OCI-LY7 (cell line): Measurements from ENCODE around the gene VWA8. TPM values are rescaled to one million over a fixed set of nuclear protein-coding genes. Genes with fewer than 3 reads are reported as not detected.

Experiments used
- BruUV-seq: library from RNA; stranded (reverse); fragments of 400-500 nt; replicated peaks from 2 replicates; lab custom pipeline; 2021; lab: Mats Ljungman, UMichigan
- CTCF ChIA-PET: fragments of 300-600 bp; sonication (Branson Sonifier 250); formaldehyde crosslinking; loops from one replicate; lab custom pipeline; 2022; ENCODE audit warnings: antibody characterized with exemption; ENCODE audit not compliant: unreplicated experiment; lab: Charles Lee
- POLR2A ChIA-PET: fragments of 300-600 bp; sonication (Branson Sonifier 250); formaldehyde crosslinking; loops from one replicate; lab custom pipeline; 2022; ENCODE audit warnings: antibody characterized with exemption; lab: Charles Lee
- DNase-seq: peaks from one replicate; pipeline ENCODE4 v3.0.0-alpha.2; 2015; ENCODE audit warnings: low spot score
- H2AFZ ChIP-seq: fragments of 200-600 bp; sonication (generic), shearing (Covaris generic); 2 replicates; pipeline ENCODE4 v1.6.1; 2014; ENCODE audit warnings: mild to moderate bottlenecking, antibody characterized with exemption, low read length, moderate library complexity
- H3K27ac ChIP-seq: fragments of 200-600 bp; sonication (generic); 2 replicates; pipeline ENCODE4 v1.5.1; 2014; ENCODE audit warnings: mixed run types, low read depth, mild to moderate bottlenecking, moderate library complexity, low read length, inconsistent platforms; ENCODE audit not compliant: poor library complexity, severe bottlenecking
- H3K36me3 ChIP-seq: fragments of 200-600 bp; sonication (generic); 2 replicates; pipeline ENCODE4 v1.6.1; 2014; ENCODE audit warnings: mild to moderate bottlenecking, antibody characterized with exemption, low read length, moderate library complexity, mixed read lengths; ENCODE audit not compliant: insufficient read depth
- H3K4me1 ChIP-seq: fragments of 200-600 bp; sonication (generic); 2 replicates; pipeline ENCODE4 v1.5.1; 2014; ENCODE audit warnings: mild to moderate bottlenecking, low read length; ENCODE audit not compliant: insufficient read depth, poor library complexity, severe bottlenecking
- H3K4me2 ChIP-seq: fragments of 200-600 bp; sonication (generic); 2 replicates; pipeline ENCODE4 v1.6.1; 2014; ENCODE audit warnings: mild to moderate bottlenecking, low read length
- H3K4me3 ChIP-seq: fragments of 200-600 bp; sonication (generic); 2 replicates; pipeline ENCODE4 v1.5.1; 2014; ENCODE audit warnings: mild to moderate bottlenecking, low read depth, low read length; ENCODE audit not compliant: poor library complexity, severe bottlenecking
- H3K79me2 ChIP-seq: fragments of 200-600 bp; sonication (generic); 2 replicates; pipeline ENCODE4 v1.6.1; 2016; ENCODE audit warnings: low read depth, mild to moderate bottlenecking, low read length, moderate library complexity, mixed read lengths; ENCODE audit not compliant: insufficient read depth
- H3K9me2 ChIP-seq: fragments of 200-600 bp; sonication (generic); 2 replicates; pipeline ENCODE4 v1.6.1; 2016; ENCODE audit warnings: mild to moderate bottlenecking, low read length, mixed read lengths; ENCODE audit not compliant: insufficient read depth
- H3K9me3 ChIP-seq: fragments of 200-600 bp; sonication (generic); 2 replicates; pipeline ENCODE4 v1.6.1; 2014; ENCODE audit warnings: mild to moderate bottlenecking, mixed run types, low read length, mixed read lengths
- H4K20me1 ChIP-seq: fragments of 200-600 bp; sonication (generic); 2 replicates; pipeline ENCODE4 v1.6.1; 2014; ENCODE audit warnings: mild to moderate bottlenecking, antibody characterized with exemption, low read length, moderate library complexity, mixed read lengths; ENCODE audit not compliant: insufficient read depth
- CTCF ChIP-seq: fragments of 200-600 bp; sonication (generic); conservative IDR thresholded peaks from 2 replicates; pipeline ENCODE4 v1.5.1; 2014; ENCODE audit warnings: mild to moderate bottlenecking, antibody characterized with exemption, low read length, moderate library complexity, mixed read lengths
- EZH2phosphoT487 ChIP-seq: fragments of 200-600 bp; sonication (generic); IDR thresholded peaks from 2 replicates; pipeline ENCODE4 v1.6.1; 2018; ENCODE audit warnings: low read depth, borderline replicate concordance, mild to moderate bottlenecking, mixed run types, antibody characterized with exemption, low read length, moderate library complexity, mixed read lengths
- intact Hi-C: fragments of 100-400 bp; cut with micrococcal nuclease; formaldehyde crosslinking; loops from one replicate; pipeline ENCODE4 v1.10.0; 2022; ENCODE audit not compliant: unreplicated experiment
- total RNA-seq, 2 experiments: library from RNA; depleted of rRNA in 1 of 2; stranded (reverse); fragments of >200 nt in 1 of 2; shearing (Covaris generic) in 1 of 2; gene quantifications; 2 replicates each; pipeline ENCODE4 v1.2.3, GENCODE V29; 2014 to 2022

The VWA8 gene
- total RNA-seq, 2 experiments from 2014 or later, result 26.4 to 31.5 TPM

- DNase-seq, result no peak
- Histone ChIP-seq H2AFZ (no peak overlapping the region), H3K9me2 (no peaks in the 10 kb centered on the region), H3K27ac (no peak overlapping the region), H4K20me1 (no peaks in the 10 kb centered on the region), H3K36me3 (no peaks in the 10 kb centered on the region), H3K4me2 (no peak overlapping the region), H3K9me3 (0 out of 2 replicates have a peak, but pooled peaks cover 3% of the 10 kb centered on the region), H3K4me3 (no peak overlapping the region), H3K4me1 (peaks cover 7% of the 10 kb centered on the region), H3K79me2 (no peaks in the 10 kb centered on the region)
- POLR2A ChIA-PET, result interaction anchor here (1.0 to 1.3 kb wide), 2 partner anchors 8 to 10 kb away, joined by 4 to 6 read pairs; partner anchors contain the start of gene VWA8
- intact Hi-C loops, result no loop called here
- CTCF ChIA-PET, result no interaction called here
- no peak for TF ChIP-seq EZH2phosphoT487
- TF ChIP-seq CTCF, result no peak
- no TSS peak for BruUV-seq
These were observed 10.9 kb upstream of the VWA8 start for GRCh38 chr13:41971848-41972247.

DNA sequence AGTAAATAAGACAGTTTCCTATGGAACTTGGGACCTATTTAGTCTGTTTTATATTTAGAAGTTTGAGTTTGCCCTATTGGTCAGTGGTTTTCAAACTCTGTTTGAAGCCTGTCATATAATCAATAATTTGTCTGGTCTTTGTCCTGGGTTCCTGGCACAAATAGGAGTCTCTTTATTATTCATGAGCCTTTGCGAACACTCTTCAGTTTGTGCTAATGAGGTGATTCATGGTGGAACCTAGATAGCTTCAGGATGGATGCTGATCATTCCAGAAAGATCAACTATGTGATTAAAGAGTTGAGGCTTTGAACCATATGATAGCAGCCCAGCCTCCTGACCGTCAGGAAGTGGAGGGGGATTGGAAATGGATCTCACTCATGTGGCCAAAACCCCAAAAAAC lies 10.0 kb upstream of the VWA8 start:
- no peaks in the 10 kb centered on the region for H3K36me3 ChIP-seq
- H4K20me1 ChIP-seq, result no peaks in the 10 kb centered on the region
- intact Hi-C loops, result no loop called here
- POLR2A ChIA-PET, result no interaction called here
- no TSS peak for BruUV-seq
- CTCF ChIA-PET, result no interaction called here
- no peaks in the 10 kb centered on the region for H3K9me2 ChIP-seq
- no peak overlapping the region for H2AFZ ChIP-seq
- no peak overlapping the region for H3K27ac ChIP-seq
- no peak for DNase-seq
- H3K4me2 ChIP-seq, result no peak overlapping the region
- H3K4me1 ChIP-seq, result peaks cover 7% of the 10 kb centered on the region
- TF ChIP-seq CTCF (no peak), EZH2phosphoT487 (no peak)
- no peak overlapping the region for H3K4me3 ChIP-seq
- H3K79me2 ChIP-seq, result no peaks in the 10 kb centered on the region
- 0 out of 2 replicates have a peak, but pooled peaks cover 3% of the 10 kb centered on the region for H3K9me3 ChIP-seq

DNA sequence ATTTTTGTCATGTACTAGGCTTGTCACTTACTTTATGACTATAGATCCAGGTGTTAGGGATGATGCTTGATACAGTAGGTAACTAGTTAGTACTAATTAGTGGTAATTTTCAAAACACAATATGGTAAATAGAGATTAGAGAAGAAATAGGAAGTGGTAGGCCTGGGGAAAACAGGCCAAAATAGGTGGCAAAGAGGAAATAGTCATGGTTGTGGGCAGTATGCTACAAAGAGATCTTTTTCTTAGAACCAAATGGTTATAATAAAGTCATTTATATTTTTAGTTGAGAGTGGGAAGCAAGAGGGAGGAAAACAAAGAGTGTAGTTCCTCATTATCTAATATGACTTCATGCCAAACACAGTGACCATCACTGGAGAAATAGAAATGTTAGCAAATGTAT lies 9.1 kb upstream of the VWA8 start:
- intact Hi-C loops, result no loop called here

More for the DNA sequence above, 9.1 kb upstream of the VWA8 start:
- Histone ChIP-seq H3K4me1 (peaks cover 7% of the 10 kb centered on the region), H2AFZ (peak overlapping the region; percentile 52; the same call in 1 of the 2 replicates), H3K4me3 (no peak overlapping the region), H3K9me3 (0 out of 2 replicates have a peak, but pooled peaks cover 3% of the 10 kb centered on the region), H3K9me2 (no peaks in the 10 kb centered on the region), H3K27ac (no peak overlapping the region), H3K79me2 (no peaks in the 10 kb centered on the region), H3K4me2 (no peak overlapping the region), H3K36me3 (no peaks in the 10 kb centered on the region), H4K20me1 (no peaks in the 10 kb centered on the region)
- BruUV-seq, result no TSS peak
- no peak for DNase-seq
- ChIA-PET POLR2A (no interaction called here), CTCF (no interaction called here)
- TF ChIP-seq CTCF, result no peak
- TF ChIP-seq EZH2phosphoT487, result no peak
